ENCODE measurements around the gene BRS3. TPM values are rescaled to one million over a fixed set of nuclear protein-coding genes. Genes with fewer than 3 reads are reported as not detected.

Gene BRS3
- total RNA-seq: not detected in 2 replicates

DNA sequence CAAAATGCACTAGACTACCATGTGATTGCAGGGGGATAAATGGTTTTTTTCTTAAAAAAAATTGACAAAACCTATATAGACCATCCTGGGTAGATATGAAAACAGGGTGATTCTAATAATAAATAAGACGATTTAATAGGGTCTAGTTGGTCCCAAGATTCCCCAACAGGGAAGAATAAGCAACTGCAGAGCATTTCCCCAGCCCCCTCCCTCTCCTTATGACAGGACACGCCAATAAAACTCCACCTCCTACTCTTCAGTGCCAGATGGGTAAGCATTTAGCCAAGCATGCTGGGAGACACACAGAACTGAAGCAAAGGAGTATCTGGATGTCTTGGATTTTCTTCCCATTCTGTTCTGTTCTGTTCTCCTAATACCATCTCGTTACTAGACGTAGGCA is at the start of gene BRS3:
Gene BRS3, plus strand, starts transcription at position 301 of the 400 bp plus-strand sequence. CDS start 168 bp downstream, outside the sequence.

GRCh38 chrX:136497556-136498052 is 9.9 kb downstream of the BRS3 start, which contains the start of gene HTATSF1:
Gene HTATSF1, plus strand, starts transcription at chrX:136497592. Its CDS starts 93 bp downstream, at chrX:136497685.

GRCh38 chrX:136531951-136532350 is 44.2 kb downstream of the BRS3 start, which contains the start of gene VGLL1:
Gene VGLL1, plus strand, starts transcription at chrX:136532215. Its CDS starts 3,806 bp downstream, at chrX:136536021.

Other genes starting within 250 kb of the BRS3 start
- 24.7 and 27.8 TPM in 2 replicates for gene MAP7D3, start 236.5 kb upstream of the BRS3 start, total RNA-seq
- under 0.01 TPM in 1 of 2 replicates, not detected in the other for gene ADGRG4, start 187.0 kb upstream of the BRS3 start, total RNA-seq
- gene HTATSF1, start 9.6 kb downstream of the BRS3 start, total RNA-seq: 19.6 and 30.7 TPM in 2 replicates
- gene VGLL1, start 44.3 kb downstream of the BRS3 start, total RNA-seq: not detected in 2 replicates
- not detected in 2 replicates for gene CD40LG, start 160.2 kb downstream of the BRS3 start, total RNA-seq

Measured in vein endothelial cell (primary cell).